Thoracic aorta (tissue), 2 donors: ENCODE measurements around the gene RGSL1. TPM values are rescaled to one million over a fixed set of nuclear protein-coding genes. Genes with fewer than 3 reads are reported as not detected.

Experiments used
- ATAC-seq: fragments of 150-250 bp; one replicate; pipeline ENCODE4 v1.8.0; 2017; ENCODE audit warnings: low read depth; ENCODE audit not compliant: insufficient number of reproducible peaks, low FRiP score
- DNase-seq: peaks from one replicate; pipeline ENCODE4 v3.0.0-alpha.2; 2020; ENCODE audit warnings: low spot score
- H3K27ac ChIP-seq, 2 donors: fragments of 200-600 bp; sonication (generic); 1 replicate in 1 of 2; 2 replicates in 1 of 2; pipeline ENCODE4 v1.5.1; 2016; ENCODE audit warnings: mild to moderate bottlenecking in 2 of 2, moderate library complexity in 2 of 2
- H3K27me3 ChIP-seq: fragments of 200-600 bp; sonication (generic); replicated peaks from 2 replicates; pipeline ENCODE4 v1.6.0; 2016; ENCODE audit warnings: mild to moderate bottlenecking; ENCODE audit not compliant: insufficient read depth
- H3K36me3 ChIP-seq: fragments of 200-600 bp; sonication (generic); one replicate; pipeline ENCODE4 v1.5.1; 2016
- H3K4me1 ChIP-seq, 2 donors: fragments of 200-600 bp; sonication (generic); 1 replicate in 1 of 2; 2 replicates in 1 of 2; pipeline versions ENCODE4 v1.5.1 to v1.6.0; 2016; ENCODE audit warnings: low read depth in 2 of 2, mild to moderate bottlenecking in 1 of 2; ENCODE audit not compliant: control insufficient read depth in 1 of 2
- H3K4me3 ChIP-seq: fragments of 200-600 bp; sonication (generic); 2 replicates; pipeline ENCODE4 v1.5.1; 2016; ENCODE audit warnings: mild to moderate bottlenecking
- H3K9me3 ChIP-seq: fragments of 200-600 bp; sonication (generic); 2 replicates; pipeline ENCODE4 v1.5.1; 2016
- CTCF ChIP-seq: fragments of 200-600 bp; sonication (generic); IDR thresholded peaks from one replicate; pipeline ENCODE4 v1.5.1; 2019; ENCODE audit warnings: antibody characterized with exemption
- total RNA-seq, 2 donors: library from RNA; depleted of rRNA; stranded (reverse); fragments of >200 nt; gene quantifications; one replicate each; pipeline versions ENCODE4 v1.1.0 to v1.2.3, GENCODE V29; 2016

RGSL1 gene
- total RNA-seq, 2 donors from 2014 or later, result not detected

GRCh38 chr1:182495002-182495401 is 45.1 kb downstream of the RGSL1 start:
- no peak overlapping the region for H3K4me3 ChIP-seq
- no peaks in the 10 kb centered on the region for H3K27me3 ChIP-seq
- DNase-seq, result no peak
- H3K27ac ChIP-seq, result no peak overlapping the region
- TF ChIP-seq CTCF, result no peak
- no peaks in the 10 kb centered on the region for H3K9me3 ChIP-seq
- no peak for ATAC-seq
- no peaks in the 10 kb centered on the region for H3K4me1 ChIP-seq
- no peaks in the 10 kb centered on the region for H3K36me3 ChIP-seq

GRCh38 chr1:182495693-182496092 is 45.7 kb downstream of the RGSL1 start:
- DNase-seq (no peak), ATAC-seq (no peak)
- no peak overlapping the region for H3K27ac ChIP-seq
- H3K4me1 ChIP-seq, result no peaks in the 10 kb centered on the region
- no peak for TF ChIP-seq CTCF
- no peaks in the 10 kb centered on the region for H3K27me3 ChIP-seq
- H3K9me3 ChIP-seq, result no peaks in the 10 kb centered on the region
- H3K36me3 ChIP-seq, result no peaks in the 10 kb centered on the region
- H3K4me3 ChIP-seq, result no peak overlapping the region

GRCh38 chr1:182507685-182508084 is 57.7 kb downstream of the RGSL1 start:
- Histone ChIP-seq H3K4me3 (no peak overlapping the region), H3K4me1 (no peaks in the 10 kb centered on the region), H3K36me3 (no peaks in the 10 kb centered on the region), H3K27me3 (no peaks in the 10 kb centered on the region), H3K9me3 (no peaks in the 10 kb centered on the region), H3K27ac (no peak overlapping the region)
- ATAC-seq (no peak), DNase-seq (no peak)
- TF ChIP-seq CTCF, result no peak

- ATAC-seq, result no peak
- H3K36me3 ChIP-seq, result no peaks in the 10 kb centered on the region
- H3K4me1 ChIP-seq, result peaks cover 0 to 4% of the 10 kb centered on the region in 2 donors
- no peaks in the 10 kb centered on the region for H3K9me3 ChIP-seq
- H3K4me3 ChIP-seq, result no peak overlapping the region
- no peak for TF ChIP-seq CTCF
- no peaks in the 10 kb centered on the region for H3K27me3 ChIP-seq
- no peak for DNase-seq
- no peak overlapping the region for H3K27ac ChIP-seq
Measured at GRCh38 chr1:182515556-182515955, 65.6 kb downstream of the RGSL1 start.

GRCh38 chr1:182520736-182521135 is 70.8 kb downstream of the RGSL1 start:
- ATAC-seq (no peak), DNase-seq (no peak)
- peaks cover 0 to 4% of the 10 kb centered on the region in 2 donors for H3K4me1 ChIP-seq
- H3K27ac ChIP-seq, result no peak overlapping the region
- H3K4me3 ChIP-seq, result no peak overlapping the region
- no peaks in the 10 kb centered on the region for H3K36me3 ChIP-seq
- peaks cover 8% of the 10 kb centered on the region for H3K9me3 ChIP-seq
- no peaks in the 10 kb centered on the region for H3K27me3 ChIP-seq
- TF ChIP-seq CTCF, result no peak
